ENCODE results near the gene GPR18. TPM values are rescaled to one million over a fixed set of nuclear protein-coding genes. Genes with fewer than 3 reads are reported as not detected.

GPR18 gene
- total and polyA plus RNA-seq, 7 experiments from 2014 or later = 11.5 to 40.4 (median 27.9) TPM

DNA sequence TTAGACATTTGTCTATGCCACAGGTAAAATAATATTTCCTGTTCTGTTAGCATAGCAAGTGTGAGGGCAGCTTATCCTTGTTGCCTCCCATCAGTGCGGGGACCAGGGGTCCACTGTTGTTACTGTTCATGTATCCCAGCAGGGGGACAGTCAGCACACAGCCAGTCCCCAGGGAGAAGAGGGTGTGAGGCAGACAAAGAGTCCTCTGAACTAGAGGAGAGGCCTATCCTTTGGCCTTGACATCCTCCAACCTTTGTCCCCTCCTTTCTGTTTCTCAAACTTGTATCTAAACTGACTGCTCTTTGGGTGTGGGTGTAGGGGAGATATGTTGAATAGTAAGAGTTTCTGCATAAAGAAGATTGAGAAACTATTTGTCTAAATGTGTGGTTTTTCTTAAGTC, 2.9 kb upstream of the GPR18 start:
- Histone ChIP-seq H3K27ac (ENCODE audit: low read depth, low read length) (peak overlapping the region; percentile 24), H3K9me3 (ENCODE audit: control insufficient read depth in 2 of 3, low read length in 3 of 3) (no peaks in the 10 kb centered on the region), H3K4me3 (ENCODE audit: low read length) (no peak overlapping the region), H3K4me1 (ENCODE audit: control insufficient read depth in 2 of 2, insufficient read depth in 2 of 2, low read length in 2 of 2) (peaks cover 37 to 50% of the 10 kb centered on the region in 2 donors), H3K36me3 (ENCODE audit: control insufficient read depth in 2 of 3, insufficient read depth in 3 of 3, low read length in 3 of 3) (no peaks in the 10 kb centered on the region), H3K27me3 (ENCODE audit: control insufficient read depth in 2 of 2, insufficient read depth in 2 of 2, low read length in 2 of 2) (no peaks in the 10 kb centered on the region)
- intact Hi-C loops (cut with micrococcal nuclease) = loop anchor here in 1 of 2 donors (10.0 kb wide), 4 partner anchors 266 to 1254 kb away; partner anchors contain the start of gene PCCA
- CTCF ChIA-PET = interaction anchor here (0.7 to 2.7 kb wide), 5 partner anchors 9 to 176 kb away, joined by 3 to 17 read pairs (median 4); partner anchors contain the start of gene UBAC2
- Mint-ChIP-seq H3K4me3 (peak overlapping the region in 4 of 10 donors; percentile 7 to 93 (median 25)), H3K36me3 (peaks cover 0 to 22% (median 16%) of the 10 kb centered on the region in 5 donors), H3K4me1 (peaks cover 35 to 83% (median 70%) of the 10 kb centered on the region in 7 donors), H3K9me3 (no peaks in the 10 kb centered on the region), H3K27ac (peak overlapping the region; percentile 4 to 95 (median 90)), H3K27me3 (no peaks in the 10 kb centered on the region)
- ATAC-seq (no peak), DNase-seq (no peak)
- POLR2A ChIA-PET = interaction anchor here (0.9 to 2.8 kb wide), 7 partner anchors 9 to 118 kb away, joined by 3 to 33 read pairs (median 4); partner anchors contain the start of gene UBAC2

DNA sequence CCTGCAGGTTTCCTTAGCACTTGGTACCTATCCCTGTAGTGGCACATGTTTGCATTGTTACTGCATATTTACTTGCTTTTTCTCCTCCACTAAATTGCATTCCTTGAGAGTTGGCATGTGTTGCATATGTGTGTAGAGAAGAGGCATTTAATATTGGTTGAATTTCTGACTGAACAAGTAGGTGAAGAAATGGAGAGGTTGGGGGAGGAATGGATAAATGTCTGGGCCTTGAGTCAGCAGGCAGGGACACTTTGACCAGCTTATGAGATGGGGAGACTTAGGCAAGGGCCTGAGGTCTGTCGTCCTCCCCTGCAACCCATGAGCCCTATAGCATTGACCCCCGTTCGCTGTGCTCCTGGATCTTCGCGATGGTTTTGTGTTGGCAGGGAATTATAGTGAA, 2.0 kb upstream of the GPR18 start:
- H3K4me3 Mint-ChIP-seq = peak overlapping the region; percentile 58 to 98 (median 87)
- intact Hi-C loops (cut with micrococcal nuclease) = loop anchor here in 1 of 2 donors (10.0 kb wide), 4 partner anchors 265 to 1255 kb away; partner anchors contain the start of gene PCCA
- DNase-seq (no peak), ATAC-seq (no peak)
- Histone ChIP-seq H3K4me3 (ENCODE audit: low read length) (no peak overlapping the region), H3K27me3 (ENCODE audit: control insufficient read depth in 2 of 2, insufficient read depth in 2 of 2, low read length in 2 of 2) (no peaks in the 10 kb centered on the region), H3K9me3 (ENCODE audit: control insufficient read depth in 2 of 3, low read length in 3 of 3) (no peaks in the 10 kb centered on the region), H3K27ac (ENCODE audit: low read depth, low read length) (peak overlapping the region; percentile 81), H3K4me1 (ENCODE audit: control insufficient read depth in 2 of 2, insufficient read depth in 2 of 2, low read length in 2 of 2) (peaks cover 37 to 53% of the 10 kb centered on the region in 2 donors), H3K36me3 (ENCODE audit: control insufficient read depth in 2 of 3, insufficient read depth in 3 of 3, low read length in 3 of 3) (peaks cover under 1 to 6% (median 5%) of the 10 kb centered on the region in 3 experiments)
- H3K27ac Mint-ChIP-seq = peak overlapping the region; percentile 77 to 97 (median 94)
- peaks cover 0 to 5% (median 0%) of the 10 kb centered on the region in 11 donors for H3K9me3 Mint-ChIP-seq
- no peaks in the 10 kb centered on the region for H3K27me3 Mint-ChIP-seq
- peaks cover 4 to 27% (median 21%) of the 10 kb centered on the region in 5 donors for H3K36me3 Mint-ChIP-seq
- POLR2A ChIA-PET = interaction anchor here (0.6 to 2.8 kb wide), 12 partner anchors 9 to 172 kb away, joined by 3 to 33 read pairs (median 4); partner anchors contain the start of gene UBAC2
- H3K4me1 Mint-ChIP-seq = peaks cover 33 to 80% (median 68%) of the 10 kb centered on the region in 7 donors
- CTCF ChIA-PET = interaction anchor here (0.7 to 2.7 kb wide), 8 partner anchors 29 to 177 kb away, joined by 3 to 17 read pairs (median 5); partner anchors contain the start of gene UBAC2

DNA sequence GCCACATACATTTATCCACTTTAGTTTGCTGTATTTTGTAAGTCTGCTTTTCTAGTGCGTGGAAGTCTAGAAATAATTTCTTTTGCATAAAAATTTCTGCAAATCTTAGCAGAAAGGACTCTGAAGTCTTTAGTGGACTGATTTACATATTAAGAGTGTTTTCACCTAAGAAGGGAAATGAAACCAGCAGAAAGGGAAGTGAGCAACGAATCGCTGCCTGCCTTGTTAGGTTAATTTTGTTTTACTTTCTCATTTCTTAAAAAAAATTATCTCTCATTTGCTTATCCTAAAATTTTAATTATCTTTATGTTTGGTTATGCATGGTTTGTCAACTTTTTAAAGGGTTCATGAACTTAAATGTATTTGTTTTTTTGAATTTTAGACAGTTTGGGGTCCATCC, 767 bp upstream of the GPR18 start:
- intact Hi-C loops (cut with micrococcal nuclease) = loop anchor here (1.0 to 5.0 kb wide), 11 partner anchors 7 to 242 kb away; partner anchors contain the start of genes UBAC2 (in 2 of the 2) and TM9SF2 (in 1 of the 2)
- Mint-ChIP-seq H3K4me3 (peak overlapping the region; percentile 73 to 99 (median 92)), H3K27ac (peak overlapping the region; percentile 90 to 97 (median 95)), H3K9me3 (peaks cover 0 to 9% (median 0%) of the 10 kb centered on the region in 11 donors), H3K27me3 (no peaks in the 10 kb centered on the region), H3K4me1 (peaks cover 32 to 80% (median 66%) of the 10 kb centered on the region in 7 donors), H3K36me3 (peaks cover 10 to 37% (median 32%) of the 10 kb centered on the region in 5 donors)
- Histone ChIP-seq H3K27me3 (ENCODE audit: control insufficient read depth in 2 of 2, insufficient read depth in 2 of 2, low read length in 2 of 2) (no peaks in the 10 kb centered on the region), H3K36me3 (ENCODE audit: control insufficient read depth in 2 of 3, insufficient read depth in 3 of 3, low read length in 3 of 3) (peaks cover 5 to 16% (median 14%) of the 10 kb centered on the region in 3 experiments), H3K9me3 (ENCODE audit: control insufficient read depth in 2 of 3, low read length in 3 of 3) (no peaks in the 10 kb centered on the region), H3K4me1 (ENCODE audit: control insufficient read depth in 2 of 2, insufficient read depth in 2 of 2, low read length in 2 of 2) (peaks cover 33 to 46% of the 10 kb centered on the region in 2 donors), H3K27ac (ENCODE audit: low read depth, low read length) (peak overlapping the region; percentile 81), H3K4me3 (ENCODE audit: low read length) (peak overlapping the region; percentile 86)
- ATAC-seq = peak; percentile 68
- peak in 7 of 9 donors; percentile 36 to 64 (median 51) for DNase-seq
- CTCF ChIA-PET = interaction anchor here (0.8 to 2.7 kb wide), 14 partner anchors 10 to 177 kb away, joined by 3 to 17 read pairs (median 6); partner anchors contain the start of gene UBAC2
- POLR2A ChIA-PET = interaction anchor here (0.6 to 4.3 kb wide), 21 partner anchors 11 to 242 kb away, joined by 3 to 97 read pairs (median 7); partner anchors contain the start of gene UBAC2

DNA sequence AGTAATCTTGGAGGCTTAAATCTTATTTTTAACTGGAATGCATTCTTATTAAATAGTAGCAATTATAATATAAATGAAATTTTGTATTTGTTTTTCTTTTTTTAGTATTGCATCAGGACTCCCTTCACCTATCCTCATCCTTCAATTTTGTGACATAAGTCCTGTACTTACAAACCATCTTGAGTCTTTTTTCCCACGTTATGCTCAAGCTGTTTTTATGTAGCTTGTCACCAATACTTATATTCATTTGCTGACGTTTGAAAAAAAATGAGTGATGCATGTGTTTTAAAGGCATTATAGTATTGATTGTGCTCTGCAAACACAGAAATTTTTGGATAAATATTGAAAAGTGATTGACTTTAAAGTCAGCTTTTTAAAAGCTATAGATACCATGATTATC, 888 bp downstream of the GPR18 start:
- Histone ChIP-seq H3K27ac (ENCODE audit: low read depth, low read length) (peak overlapping the region; percentile 81), H3K36me3 (ENCODE audit: control insufficient read depth in 2 of 3, insufficient read depth in 3 of 3, low read length in 3 of 3) (peaks cover 5 to 23% (median 14%) of the 10 kb centered on the region in 3 experiments), H3K4me1 (ENCODE audit: control insufficient read depth in 2 of 2, insufficient read depth in 2 of 2, low read length in 2 of 2) (peaks cover 26 to 42% of the 10 kb centered on the region in 2 donors), H3K27me3 (ENCODE audit: control insufficient read depth in 2 of 2, insufficient read depth in 2 of 2, low read length in 2 of 2) (no peaks in the 10 kb centered on the region), H3K4me3 (ENCODE audit: low read length) (peak overlapping the region; percentile 86), H3K9me3 (ENCODE audit: control insufficient read depth in 2 of 3, low read length in 3 of 3) (no peaks in the 10 kb centered on the region)
- ChIA-PET POLR2A (interaction anchor here (0.6 to 4.3 kb wide), 23 partner anchors 12 to 170 kb away, joined by 3 to 97 read pairs (median 5); partner anchors contain the start of gene UBAC2), CTCF (interaction anchor here (0.7 to 2.9 kb wide), 10 partner anchors 9 to 81 kb away, joined by 3 to 17 read pairs (median 6); partner anchors contain the start of gene UBAC2)
- peak overlapping the region; percentile 85 to 98 (median 88) for H3K4me3 Mint-ChIP-seq
- peak overlapping the region in 7 of 9 donors; percentile 46 to 95 (median 92) for H3K27ac Mint-ChIP-seq
- ATAC-seq (no peak), DNase-seq (peak in 1 of 9 donors; percentile 41)
- intact Hi-C loops (cut with micrococcal nuclease) = loop anchor here in 1 of 2 donors (5.0 kb wide), 2 partner anchors 170 to 205 kb away; no protein-coding TSS in a partner anchor
- peaks cover 30 to 81% (median 61%) of the 10 kb centered on the region in 7 donors for H3K4me1 Mint-ChIP-seq
- no peaks in the 10 kb centered on the region for H3K27me3 Mint-ChIP-seq
- peaks cover 10 to 42% (median 37%) of the 10 kb centered on the region in 5 donors for H3K36me3 Mint-ChIP-seq
- peaks cover 0 to 9% (median 0%) of the 10 kb centered on the region in 11 donors for H3K9me3 Mint-ChIP-seq

DNA sequence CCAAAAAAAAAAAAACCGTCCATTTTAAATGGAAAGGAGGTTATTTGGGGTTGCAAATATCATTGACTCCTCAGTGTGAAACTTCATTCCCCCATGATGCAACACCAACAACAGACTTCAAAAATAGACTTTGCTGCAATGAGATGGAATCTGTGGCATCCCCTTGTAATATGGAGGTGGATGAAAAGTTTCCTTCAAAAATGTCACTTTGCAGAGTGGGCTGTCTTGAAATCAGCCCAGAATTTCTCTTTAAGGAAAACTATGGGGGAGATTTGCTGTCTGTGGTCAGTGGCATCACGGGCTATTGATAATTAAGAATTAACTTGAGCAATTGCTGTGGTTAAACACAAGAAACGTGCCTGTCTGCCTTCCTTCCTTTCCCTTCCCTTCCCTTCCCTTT, 1.5 kb downstream of the GPR18 start:
- CTCF ChIA-PET = interaction anchor here (0.7 to 3.0 kb wide), 8 partner anchors 8 to 163 kb away, joined by 3 to 18 read pairs (median 4); partner anchors contain the start of gene UBAC2
- H3K27ac Mint-ChIP-seq = peak overlapping the region; percentile 56 to 93 (median 80)
- H3K4me3 Mint-ChIP-seq = peak overlapping the region; percentile 84 to 98 (median 88)
- ATAC-seq (no peak), DNase-seq (peak in 2 of 9 donors; percentile 39 to 61)
- H3K4me3 ChIP-seq (ENCODE audit: low read length) = peak overlapping the region; percentile 49
- POLR2A ChIA-PET = interaction anchor here (0.7 to 4.3 kb wide), 17 partner anchors 12 to 169 kb away, joined by 3 to 97 read pairs (median 6); partner anchors contain the start of gene UBAC2
- no peaks in the 10 kb centered on the region for H3K27me3 ChIP-seq (ENCODE audit: control insufficient read depth in 2 of 2, insufficient read depth in 2 of 2, low read length in 2 of 2)
- H3K4me1 Mint-ChIP-seq = peaks cover 34 to 81% (median 63%) of the 10 kb centered on the region in 7 donors
- H3K36me3 ChIP-seq (ENCODE audit: control insufficient read depth in 2 of 3, insufficient read depth in 3 of 3, low read length in 3 of 3) = peaks cover 5 to 23% (median 14%) of the 10 kb centered on the region in 3 experiments
- no peaks in the 10 kb centered on the region for H3K9me3 ChIP-seq (ENCODE audit: control insufficient read depth in 2 of 3, low read length in 3 of 3)
- H3K4me1 ChIP-seq (ENCODE audit: control insufficient read depth in 2 of 2, insufficient read depth in 2 of 2, low read length in 2 of 2) = peaks cover 30 to 46% of the 10 kb centered on the region in 2 donors
- H3K9me3 Mint-ChIP-seq = peaks cover 0 to 9% (median 0%) of the 10 kb centered on the region in 11 donors
- H3K36me3 Mint-ChIP-seq = peaks cover 10 to 46% (median 41%) of the 10 kb centered on the region in 5 donors
- intact Hi-C loops (cut with micrococcal nuclease) = loop anchor here in 1 of 2 donors (1.0 to 5.0 kb wide), 3 partner anchors 169 to 240 kb away; no protein-coding TSS in a partner anchor
- peak overlapping the region; percentile 81 for H3K27ac ChIP-seq (ENCODE audit: low read depth, low read length)
- H3K27me3 Mint-ChIP-seq = no peaks in the 10 kb centered on the region

DNA sequence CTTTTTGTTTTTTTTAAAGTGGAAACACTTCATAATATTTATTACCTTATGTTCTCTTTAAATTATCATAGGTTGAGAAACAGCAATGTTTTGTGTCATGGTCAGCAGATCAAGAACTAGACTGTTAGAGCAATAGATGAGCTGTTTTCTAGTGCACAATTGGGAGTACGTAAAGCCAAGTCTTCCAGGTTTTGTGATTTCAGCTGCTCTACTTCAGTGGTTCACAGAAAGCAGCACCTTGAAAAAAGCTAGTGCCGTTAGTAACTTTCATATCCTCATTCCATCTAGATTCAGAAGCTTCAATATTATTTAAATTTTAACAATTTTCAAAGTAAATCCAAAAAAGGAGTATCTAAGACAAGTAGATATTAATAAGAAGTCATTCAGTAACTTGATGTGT, 1.9 kb downstream of the GPR18 start:
- Mint-ChIP-seq H3K36me3 (peaks cover 10 to 46% (median 41%) of the 10 kb centered on the region in 5 donors), H3K4me3 (peak overlapping the region; percentile 84 to 98 (median 88)), H3K27me3 (no peaks in the 10 kb centered on the region), H3K4me1 (peaks cover 37 to 81% (median 64%) of the 10 kb centered on the region in 7 donors), H3K27ac (peak overlapping the region in 8 of 9 donors; percentile 68 to 93 (median 86)), H3K9me3 (peaks cover 0 to 9% (median 0%) of the 10 kb centered on the region in 11 donors)
- Histone ChIP-seq H3K9me3 (ENCODE audit: control insufficient read depth in 2 of 3, low read length in 3 of 3) (no peaks in the 10 kb centered on the region), H3K4me1 (ENCODE audit: control insufficient read depth in 2 of 2, insufficient read depth in 2 of 2, low read length in 2 of 2) (peaks cover 34 to 45% of the 10 kb centered on the region in 2 donors), H3K27ac (ENCODE audit: low read depth, low read length) (peak overlapping the region; percentile 81), H3K4me3 (ENCODE audit: low read length) (peak overlapping the region; percentile 49), H3K36me3 (ENCODE audit: control insufficient read depth in 2 of 3, insufficient read depth in 3 of 3, low read length in 3 of 3) (peaks cover 5 to 23% (median 14%) of the 10 kb centered on the region in 3 experiments), H3K27me3 (ENCODE audit: control insufficient read depth in 2 of 2, insufficient read depth in 2 of 2, low read length in 2 of 2) (no peaks in the 10 kb centered on the region)
- ATAC-seq (no peak), DNase-seq (no peak)
- POLR2A ChIA-PET = interaction anchor here (0.6 to 4.3 kb wide), 17 partner anchors 12 to 400 kb away, joined by 3 to 97 read pairs (median 5); partner anchors contain the start of gene UBAC2
- CTCF ChIA-PET = interaction anchor here (0.7 to 3.0 kb wide), 11 partner anchors 10 to 180 kb away, joined by 3 to 18 read pairs (median 3); partner anchors contain the start of gene UBAC2
- intact Hi-C loops (cut with micrococcal nuclease) = loop anchor here in 1 of 2 donors (1.0 to 5.0 kb wide), 3 partner anchors 169 to 240 kb away; no protein-coding TSS in a partner anchor
